Testis (tissue), 2 donors: ENCODE data around the gene LRP1B.

Experiments
- POLR2A ChIP-seq: fragments of 450-650 bp; IDR thresholded peaks from one replicate; pipeline ENCODE4 v1.6.1; 2017; ENCODE audit warnings: antibody characterized with exemption, mild to moderate bottlenecking, moderate library complexity
- TF ChIP-seq, protein P1 (sequence below), 3 experiments: fragments of 450-650 bp in 2 of 3; fragments of 200-600 bp in 1 of 3; sonication (generic) in 1 of 3; IDR thresholded peaks; one replicate each; pipeline ENCODE4 v1.5.1; 2016 to 2019; ENCODE audit warnings: antibody characterized with exemption in 3 of 3, mild to moderate bottlenecking in 2 of 3, moderate library complexity in 1 of 3

DNA sequence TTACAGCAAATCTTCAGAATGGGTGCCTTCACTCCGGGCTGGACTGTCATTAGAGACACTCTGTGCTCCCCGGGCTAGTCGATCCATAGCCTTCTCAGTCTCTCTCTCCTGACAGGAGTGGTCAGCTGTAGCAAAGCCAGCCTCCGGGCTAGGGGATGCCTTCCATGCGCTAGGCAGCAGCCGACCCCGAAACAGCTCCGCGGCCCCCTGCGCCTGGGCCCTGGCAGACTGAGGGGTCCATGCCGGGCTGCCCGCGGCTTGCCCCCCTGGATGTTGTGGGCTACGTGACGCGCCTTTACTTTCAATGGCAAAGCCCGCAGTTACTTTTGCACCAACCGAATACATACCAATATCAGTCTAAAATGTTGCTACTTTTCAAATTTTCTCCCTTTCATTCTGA, 1447.2 kb downstream of the LRP1B start:
- TF ChIP-seq, protein P1, sequence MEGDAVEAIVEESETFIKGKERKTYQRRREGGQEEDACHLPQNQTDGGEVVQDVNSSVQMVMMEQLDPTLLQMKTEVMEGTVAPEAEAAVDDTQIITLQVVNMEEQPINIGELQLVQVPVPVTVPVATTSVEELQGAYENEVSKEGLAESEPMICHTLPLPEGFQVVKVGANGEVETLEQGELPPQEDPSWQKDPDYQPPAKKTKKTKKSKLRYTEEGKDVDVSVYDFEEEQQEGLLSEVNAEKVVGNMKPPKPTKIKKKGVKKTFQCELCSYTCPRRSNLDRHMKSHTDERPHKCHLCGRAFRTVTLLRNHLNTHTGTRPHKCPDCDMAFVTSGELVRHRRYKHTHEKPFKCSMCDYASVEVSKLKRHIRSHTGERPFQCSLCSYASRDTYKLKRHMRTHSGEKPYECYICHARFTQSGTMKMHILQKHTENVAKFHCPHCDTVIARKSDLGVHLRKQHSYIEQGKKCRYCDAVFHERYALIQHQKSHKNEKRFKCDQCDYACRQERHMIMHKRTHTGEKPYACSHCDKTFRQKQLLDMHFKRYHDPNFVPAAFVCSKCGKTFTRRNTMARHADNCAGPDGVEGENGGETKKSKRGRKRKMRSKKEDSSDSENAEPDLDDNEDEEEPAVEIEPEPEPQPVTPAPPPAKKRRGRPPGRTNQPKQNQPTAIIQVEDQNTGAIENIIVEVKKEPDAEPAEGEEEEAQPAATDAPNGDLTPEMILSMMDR (IDR thresholded peaks at IDR 0.05) = no peak
- TF ChIP-seq POLR2A = no peak
